GM18868 (cell line): Measurements from ENCODE around the gene TIAL1.
"Not testable (repeated sequence)": the region's sequence is repeated elsewhere in the genome, so short reads cannot be mapped to it uniquely, and the experiment has no call there.

Experiments used
- ATAC-seq: cut with Tn5 transposase; IDR thresholded peaks from one replicate; pipeline ENCODE4 v1.9.1; 2021; ENCODE audit warnings: mild to moderate bottlenecking, moderate library complexity; ENCODE audit not compliant: unreplicated experiment

TIAL1 gene, protein sequence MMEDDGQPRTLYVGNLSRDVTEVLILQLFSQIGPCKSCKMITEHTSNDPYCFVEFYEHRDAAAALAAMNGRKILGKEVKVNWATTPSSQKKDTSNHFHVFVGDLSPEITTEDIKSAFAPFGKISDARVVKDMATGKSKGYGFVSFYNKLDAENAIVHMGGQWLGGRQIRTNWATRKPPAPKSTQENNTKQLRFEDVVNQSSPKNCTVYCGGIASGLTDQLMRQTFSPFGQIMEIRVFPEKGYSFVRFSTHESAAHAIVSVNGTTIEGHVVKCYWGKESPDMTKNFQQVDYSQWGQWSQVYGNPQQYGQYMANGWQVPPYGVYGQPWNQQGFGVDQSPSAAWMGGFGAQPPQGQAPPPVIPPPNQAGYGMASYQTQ

DNA sequence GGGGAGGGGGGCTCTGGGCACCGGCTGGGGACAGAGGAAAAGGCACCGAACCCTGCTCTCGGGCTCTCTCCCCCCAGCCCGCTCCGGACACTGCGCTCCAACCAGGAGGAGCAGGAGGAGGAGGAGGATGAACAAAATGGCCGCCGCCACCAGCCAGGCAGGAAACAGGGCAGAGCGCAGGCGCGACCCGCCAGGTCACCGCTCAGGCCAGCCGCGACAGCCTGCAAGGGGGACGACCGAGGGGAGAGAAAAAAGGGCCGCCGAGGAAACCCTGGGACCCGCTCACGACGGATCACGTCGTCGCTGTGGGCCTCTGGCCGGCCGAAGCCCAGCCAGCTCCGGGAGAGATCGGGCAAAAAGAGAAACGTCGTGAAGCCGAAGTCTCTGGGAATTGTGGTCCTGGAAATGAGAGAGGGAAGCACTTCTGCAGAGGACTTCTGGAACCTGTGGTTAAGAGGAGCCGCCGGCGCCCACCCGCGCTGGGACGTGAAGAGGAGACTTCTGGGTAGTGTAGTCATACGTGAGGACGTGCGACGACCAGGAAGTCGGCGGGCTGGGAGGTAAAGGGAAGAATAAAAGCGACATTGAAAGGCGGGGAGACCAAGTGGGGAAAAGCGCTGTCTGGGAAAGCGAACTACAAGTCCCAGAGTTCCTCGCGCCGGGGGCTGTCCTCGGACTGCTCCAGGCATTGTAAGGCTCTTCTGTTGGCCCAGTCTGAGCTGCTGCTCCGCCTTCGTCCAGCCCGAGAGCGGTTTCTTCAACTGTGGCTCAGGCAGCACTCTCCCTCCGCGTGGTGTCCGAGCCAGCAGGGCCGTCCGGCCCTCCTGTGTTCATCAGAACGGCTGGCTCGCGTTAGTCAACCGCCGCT, at the start of gene TIAL1:
TSS of gene TIAL1 (minus strand) at position 428 of the 868 bp plus-strand sequence. CDS start 499 bp downstream, outside the sequence.
- ATAC-seq, result peak; percentile 80

DNA sequence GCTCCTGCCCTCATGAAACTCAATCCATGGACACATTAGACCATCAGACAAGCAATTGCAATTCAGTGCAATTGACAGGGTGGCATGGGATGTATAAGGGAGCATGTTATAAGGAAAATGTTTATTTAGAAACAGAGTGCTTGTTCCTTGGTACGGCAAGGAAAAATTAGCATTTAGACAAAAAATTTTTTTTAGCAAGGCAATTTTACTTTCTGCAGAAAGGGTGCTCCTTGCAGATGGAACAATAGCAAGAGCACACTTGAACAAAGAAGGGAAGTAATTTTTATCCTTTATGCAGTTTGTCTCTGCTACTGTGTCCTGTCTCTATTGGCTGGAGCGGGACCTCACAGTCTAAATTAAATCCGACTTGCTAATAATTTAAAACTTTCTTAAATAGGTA, 48.2 kb upstream of the TIAL1 start:
- no peak for ATAC-seq

DNA sequence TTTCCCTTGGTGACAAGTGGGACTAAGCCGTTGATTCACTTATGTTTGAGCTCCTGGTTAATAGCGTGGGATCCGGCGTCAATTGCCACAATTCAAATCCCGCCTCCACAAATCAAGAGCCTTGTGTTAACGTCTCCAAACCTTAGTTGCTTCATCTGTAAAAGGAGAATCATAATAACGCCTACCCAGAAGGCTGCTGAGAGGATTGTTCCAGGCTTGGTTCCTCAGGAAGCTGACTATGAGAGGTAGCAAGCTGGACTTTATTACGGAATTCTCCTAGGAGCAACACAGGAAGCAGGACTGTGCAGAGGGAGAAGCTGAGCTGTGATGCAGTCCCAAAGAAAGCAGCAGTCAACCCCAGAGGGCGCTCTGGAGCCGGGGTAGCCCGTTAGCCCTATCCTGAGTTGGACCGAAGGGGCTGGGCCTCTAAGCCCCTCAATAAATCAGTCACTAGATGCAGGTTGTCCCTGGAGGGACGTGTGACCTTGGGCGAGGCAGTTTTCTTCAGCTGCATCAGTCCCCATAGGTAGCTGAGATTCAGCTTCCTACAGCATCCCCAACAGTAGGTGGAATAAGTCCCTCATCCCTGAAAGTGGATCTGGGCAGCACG, 47.5 kb upstream of the TIAL1 start:
- ATAC-seq, result no peak

DNA sequence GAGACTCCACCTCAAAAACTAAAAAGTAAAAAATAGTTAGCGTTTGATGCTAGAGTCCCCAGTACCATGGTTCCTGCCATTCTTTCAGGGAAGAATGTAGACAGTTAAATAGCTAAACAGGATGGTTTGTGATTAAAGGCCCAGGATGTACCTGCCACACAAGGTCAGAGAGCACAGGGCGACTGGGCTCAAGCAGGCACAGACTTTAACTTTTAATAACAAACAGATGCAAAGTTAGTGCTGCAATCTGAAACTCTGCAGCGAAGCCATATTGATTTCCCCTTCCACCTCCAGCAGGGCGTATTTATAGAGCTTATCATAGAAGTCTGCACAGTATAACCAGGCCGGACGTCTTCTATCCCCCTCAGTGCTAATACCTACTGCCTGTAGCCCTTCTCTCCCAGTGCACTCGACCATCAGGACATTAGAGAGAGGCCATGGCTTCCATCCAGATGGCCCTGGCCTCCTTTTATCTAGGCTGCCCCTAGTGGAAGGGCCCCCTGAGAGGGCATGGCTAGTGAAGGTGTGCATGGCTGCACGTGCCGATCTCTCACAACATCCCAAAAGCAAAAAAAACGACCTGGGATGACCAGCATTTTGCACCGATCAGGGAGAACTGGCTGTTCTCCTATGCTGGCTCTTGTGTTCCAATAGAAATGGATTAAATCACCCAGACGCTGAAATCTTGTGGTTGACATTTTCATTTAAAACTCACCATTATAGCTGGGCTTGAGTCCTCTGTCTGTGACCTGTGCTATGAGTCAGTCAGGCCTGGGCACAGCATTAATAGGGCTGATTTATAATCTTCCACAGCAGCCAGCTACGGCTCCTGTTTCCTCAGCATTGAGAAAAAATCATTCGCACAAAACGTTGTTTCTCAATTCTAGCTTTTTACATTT, 46.8 kb upstream of the TIAL1 start:
- no peak for ATAC-seq

DNA sequence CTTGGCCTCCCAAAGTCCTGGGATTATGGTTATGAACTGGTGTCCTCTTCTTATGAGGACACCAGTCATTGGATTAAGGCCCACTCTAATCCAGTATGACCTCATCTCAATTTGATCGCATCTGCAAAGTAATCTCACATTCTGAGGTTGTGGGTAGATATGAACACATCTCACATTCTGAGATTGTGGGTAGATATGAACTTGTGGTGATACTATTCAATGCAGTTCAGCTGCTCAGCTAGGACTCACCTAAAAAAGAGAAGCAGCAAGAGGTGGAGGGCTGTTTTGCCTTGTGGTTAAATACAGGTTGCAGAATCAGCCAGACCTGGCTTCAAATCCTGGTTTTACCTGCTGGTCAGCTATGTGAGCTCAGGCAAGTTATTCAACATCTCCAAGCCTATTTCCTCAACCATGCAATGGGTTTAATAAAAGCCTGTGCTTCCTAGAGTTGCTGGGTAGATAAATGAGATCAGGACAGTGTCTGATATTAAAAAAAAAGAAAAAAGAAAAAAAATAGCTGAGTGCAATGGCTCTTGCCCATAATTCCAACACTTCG, 45.9 kb upstream of the TIAL1 start:
- no peak for ATAC-seq

DNA sequence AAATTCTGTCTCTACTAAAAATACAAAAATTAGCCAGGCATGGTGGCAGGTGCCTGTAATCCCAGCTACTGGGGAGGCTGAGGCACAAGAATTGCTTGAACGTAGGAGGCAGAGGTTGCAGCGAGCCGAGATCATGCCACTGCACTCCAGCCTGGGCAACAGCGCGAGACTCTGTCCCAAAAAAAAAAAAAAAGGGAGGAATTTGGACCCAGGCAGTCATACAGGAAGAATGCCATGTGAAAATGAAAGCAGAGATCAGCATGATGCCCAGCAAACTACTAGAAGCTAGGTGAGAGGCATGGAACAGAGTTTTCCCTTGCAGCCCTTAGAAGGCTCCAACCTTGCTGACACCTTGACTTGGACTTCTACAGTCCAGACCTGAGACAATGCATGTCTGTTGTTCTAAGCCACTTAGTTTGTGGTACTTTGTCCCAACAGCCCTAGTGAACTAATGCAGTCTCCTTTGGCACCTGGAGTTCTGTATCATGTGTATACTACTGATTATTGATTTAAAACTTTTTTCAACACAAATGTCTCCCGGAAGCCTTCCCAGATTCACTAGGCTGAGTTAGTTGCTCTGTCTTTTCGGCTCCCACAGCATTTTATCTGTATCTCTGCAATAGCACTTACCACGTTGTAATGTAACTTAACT, 44.2 kb upstream of the TIAL1 start:
- ATAC-seq, result no peak

DNA sequence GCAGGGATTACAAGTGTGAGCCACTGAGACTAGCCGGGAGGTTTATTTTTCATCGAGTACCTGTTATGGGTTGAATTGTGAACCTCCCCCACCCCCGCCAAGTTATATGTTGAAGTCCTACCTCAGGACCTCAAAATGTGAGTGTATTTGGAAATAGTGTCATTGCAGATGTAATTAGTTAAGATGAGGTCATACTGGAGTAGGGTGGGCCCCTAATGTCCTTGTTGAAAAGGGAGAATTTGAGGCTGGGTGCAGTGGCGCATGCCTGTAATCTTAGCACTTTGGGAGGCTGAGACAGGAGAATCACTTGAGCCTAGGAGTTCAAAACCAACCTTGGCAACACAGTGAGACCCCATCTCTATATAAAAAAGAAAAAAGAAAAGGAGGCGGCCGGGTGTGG, 43.6 kb upstream of the TIAL1 start:
- no peak for ATAC-seq

DNA sequence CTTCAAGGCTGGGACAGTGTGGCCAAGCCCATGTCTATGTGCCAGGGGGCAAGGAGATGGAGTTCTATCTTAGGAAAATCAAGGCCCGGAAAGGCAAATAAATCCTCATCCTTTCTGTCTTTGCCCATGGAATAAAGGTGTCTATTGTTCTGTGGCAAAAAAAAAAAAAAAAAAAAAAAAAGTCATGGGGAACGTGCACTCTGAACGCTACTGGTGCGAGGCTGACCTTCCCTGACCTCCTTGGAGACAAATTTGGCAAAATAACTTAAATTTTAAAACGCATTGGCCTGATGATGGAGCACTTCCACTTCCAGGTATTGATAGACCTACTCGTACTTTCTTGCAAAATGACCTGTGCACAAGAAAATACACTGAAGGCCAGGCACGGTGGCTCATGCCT, 42.2 kb upstream of the TIAL1 start:
- no peak for ATAC-seq

DNA sequence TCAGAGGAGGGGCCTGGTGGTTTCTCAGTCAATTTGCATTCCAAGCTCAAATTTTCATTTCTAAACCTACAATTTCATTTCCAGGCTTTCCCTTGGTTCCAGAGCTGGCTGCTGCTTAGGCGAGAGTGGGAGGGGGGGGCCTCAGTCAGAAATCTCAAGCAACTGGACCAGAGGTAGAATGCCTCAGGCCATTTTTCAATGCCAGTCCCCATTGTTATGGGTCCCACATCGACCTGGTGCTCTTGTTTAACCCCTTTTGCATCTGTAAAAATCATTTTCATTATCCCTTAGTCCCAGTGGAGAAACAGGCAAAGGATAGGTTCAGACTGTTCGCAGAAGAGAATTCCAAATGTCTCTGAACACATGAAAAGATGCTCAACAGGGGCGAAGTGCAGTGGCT, 40.9 kb upstream of the TIAL1 start:
- no peak for ATAC-seq

DNA sequence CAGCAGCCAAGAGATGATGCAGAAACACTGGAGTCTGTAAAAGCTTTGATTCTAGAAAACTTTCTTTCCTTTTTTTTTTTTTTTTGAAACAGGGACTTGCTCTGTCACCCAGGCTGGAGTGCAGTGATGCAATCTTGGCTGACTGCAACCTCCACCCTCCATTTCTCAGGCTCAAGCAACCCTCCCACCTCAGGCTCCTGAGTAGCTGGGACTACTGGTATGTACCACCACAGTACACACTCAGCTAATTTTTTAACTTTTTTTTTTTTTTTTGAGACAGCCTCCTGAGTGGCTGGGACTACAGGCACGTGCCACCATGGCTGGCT, 37.4 kb upstream of the TIAL1 start:
- no peak for ATAC-seq

DNA sequence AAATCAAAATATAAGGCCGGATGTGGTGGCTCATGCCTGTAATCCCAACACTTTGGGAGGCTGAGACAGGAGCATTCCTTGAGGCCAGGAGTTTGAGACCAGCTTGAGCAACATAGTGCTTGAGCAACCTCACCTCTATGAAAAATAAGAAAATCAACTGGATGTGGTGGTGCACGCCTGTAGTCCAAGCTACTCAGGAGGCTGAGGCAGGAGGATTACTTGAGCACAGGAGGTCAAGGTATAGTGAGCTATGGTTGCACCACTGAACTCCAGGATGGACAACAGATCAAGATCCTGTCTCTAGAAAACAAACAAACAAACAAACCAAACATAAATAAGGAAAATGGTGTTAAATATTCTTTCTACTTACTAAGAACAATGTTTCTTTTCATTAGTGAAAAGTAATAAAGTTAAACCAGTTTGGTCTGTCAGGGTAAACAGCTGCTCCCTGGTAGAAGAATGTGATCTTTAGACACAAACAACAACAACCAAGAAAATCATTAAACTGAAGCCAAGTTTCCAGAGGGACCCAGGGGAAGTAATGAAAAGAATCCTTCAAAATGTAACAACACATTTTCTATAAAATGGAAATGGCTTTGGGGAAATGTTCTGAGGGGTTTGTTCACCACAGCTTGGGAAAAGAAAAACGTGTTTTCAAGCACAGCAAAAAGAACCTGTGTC, 36.9 kb upstream of the TIAL1 start:
- ATAC-seq, result no peak

DNA sequence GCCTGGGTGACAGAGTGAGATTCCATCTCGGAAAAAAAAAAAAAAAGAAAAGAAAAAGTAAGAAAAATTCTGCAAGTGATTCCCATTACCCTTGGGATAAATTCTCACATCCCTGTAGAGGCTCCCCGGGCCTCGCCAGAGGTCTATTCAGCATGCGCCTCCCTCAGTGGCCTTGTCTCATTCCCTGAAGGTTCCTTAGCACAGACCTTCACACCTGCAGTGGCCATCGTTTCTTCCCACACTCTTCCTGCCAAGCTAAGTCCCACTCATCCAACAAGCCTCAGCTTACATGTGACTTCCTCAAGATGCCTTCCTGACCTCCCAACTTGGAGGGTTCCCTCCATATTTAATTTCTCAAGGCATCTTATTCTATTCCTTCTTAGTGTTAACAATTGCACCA, 33.5 kb upstream of the TIAL1 start:
- no peak for ATAC-seq

DNA sequence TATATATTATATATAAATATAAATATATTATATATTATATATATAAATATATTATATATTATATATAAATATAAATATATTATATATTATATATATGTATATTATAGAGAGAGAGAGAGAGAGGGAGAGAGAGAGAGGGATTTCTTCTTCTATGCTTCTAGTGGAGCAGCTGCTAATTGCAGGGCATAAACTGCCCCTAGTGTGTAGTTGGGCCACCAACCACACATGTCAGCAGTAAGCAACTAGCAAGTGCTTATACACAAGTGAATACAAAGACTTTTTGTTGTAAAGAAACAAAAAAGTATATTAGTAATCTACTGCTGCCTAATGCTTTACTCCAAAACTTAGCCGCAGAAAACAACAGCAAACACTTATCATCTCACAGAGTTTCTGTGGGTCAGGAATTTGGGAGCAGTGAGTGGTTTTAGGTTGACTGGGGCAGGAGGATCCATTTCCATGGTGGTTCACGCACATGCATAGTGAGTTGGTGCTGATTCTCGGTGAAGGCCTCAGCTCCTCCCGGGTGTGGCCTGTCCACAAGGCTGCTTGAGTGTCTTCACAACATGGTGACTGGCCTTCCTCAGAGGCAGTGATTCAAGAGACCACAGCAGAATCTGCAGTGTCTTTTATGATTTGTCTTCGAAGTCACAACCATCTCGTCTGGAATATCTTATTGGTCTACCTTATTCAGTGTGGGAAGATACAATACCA, 29.0 kb upstream of the TIAL1 start:
- ATAC-seq, result no peak

DNA sequence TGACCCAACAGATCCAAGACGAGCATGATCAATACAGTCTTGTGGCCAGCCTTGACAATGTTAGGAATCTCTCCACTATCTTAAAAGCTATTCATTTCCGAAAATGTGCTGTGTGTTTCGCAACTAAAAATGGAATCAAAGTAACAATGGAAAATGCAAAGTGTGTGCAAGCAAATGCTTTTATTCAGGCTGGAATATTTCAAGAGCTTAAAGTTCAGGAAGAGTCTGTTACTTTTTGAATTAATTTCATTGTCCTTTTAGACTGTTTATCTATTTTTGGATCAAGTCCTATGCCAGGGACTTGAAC, 24.3 kb upstream of the TIAL1 start:
- ATAC-seq, result no peak

DNA sequence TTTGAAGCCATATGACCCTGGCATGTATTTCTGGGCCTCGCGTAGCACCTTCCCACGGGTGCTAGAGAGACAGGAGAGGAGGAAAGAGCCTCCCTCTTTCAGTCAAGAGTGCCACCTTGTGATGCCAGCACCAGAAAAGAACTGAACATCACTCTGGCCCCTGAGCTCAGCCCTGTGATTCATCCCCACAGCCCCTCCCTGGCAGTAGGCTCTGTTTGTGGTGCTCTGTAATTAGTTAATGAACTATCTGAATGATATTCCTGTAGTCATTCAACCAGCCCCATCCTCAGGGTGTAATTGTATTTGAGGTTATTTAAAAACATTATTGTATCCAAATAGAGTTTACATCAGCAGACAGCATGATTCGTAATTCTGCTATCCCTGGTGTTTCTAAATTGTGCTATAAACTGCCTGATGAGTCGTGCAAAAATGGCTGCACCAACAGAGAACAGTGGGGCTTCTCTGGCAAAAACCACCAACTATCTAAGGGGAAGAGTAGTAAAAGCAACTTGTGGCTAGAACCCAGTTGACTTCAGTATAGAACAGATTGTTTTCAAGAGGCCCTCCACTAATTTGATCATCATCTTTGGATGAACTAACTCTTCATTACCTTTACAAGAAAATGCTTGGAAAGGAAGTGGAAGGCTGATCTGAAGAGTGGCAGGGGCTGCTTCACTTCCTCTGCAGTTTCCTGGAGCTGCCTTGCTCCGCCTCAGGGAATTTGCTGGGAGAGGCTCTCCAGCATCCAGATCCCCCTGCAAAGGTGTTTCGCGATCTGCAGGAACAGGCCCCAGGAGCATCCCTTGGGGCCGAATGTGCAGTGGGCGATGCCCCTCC, 23.7 kb upstream of the TIAL1 start:
- no peak for ATAC-seq

DNA sequence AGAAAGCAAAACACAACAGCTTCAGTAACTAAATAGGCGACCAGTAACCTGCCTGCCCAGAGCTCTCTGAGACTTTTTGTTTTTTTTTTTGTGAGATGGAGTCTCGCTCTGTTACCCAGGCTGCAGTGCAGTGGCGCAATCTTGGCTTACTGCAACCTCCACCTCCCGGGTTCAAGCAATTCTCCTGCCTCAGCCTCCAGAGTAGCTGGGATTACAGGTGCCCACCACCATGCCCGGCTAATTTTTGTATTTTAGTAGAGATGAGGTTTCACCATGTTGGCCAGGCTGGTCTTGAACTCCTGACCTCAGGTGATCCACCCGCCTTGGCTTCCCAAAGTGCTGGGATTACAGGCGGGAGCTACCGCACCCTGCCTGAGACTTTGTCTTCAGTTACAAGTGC, 23.0 kb upstream of the TIAL1 start:
- not testable (repeated sequence) for ATAC-seq

DNA sequence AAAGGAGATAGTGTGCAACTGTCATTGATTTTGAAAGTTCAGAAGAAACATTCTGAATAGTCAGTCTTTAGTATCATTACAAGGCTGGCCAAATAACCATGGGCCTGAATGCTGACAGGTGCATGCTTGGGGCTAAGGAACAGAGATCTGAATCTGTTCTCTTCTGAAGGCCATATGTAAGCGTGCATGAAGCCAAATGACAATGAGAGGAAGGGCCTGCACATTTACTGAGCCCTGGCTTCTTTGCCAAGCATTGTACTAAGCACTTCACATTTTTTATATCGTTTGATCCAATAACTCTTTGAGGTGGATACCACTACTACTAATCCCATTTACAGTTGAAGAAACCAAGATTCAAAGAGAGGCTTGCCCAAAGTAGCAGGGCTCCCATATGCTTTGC, 22.5 kb upstream of the TIAL1 start:
- ATAC-seq, result no peak

DNA sequence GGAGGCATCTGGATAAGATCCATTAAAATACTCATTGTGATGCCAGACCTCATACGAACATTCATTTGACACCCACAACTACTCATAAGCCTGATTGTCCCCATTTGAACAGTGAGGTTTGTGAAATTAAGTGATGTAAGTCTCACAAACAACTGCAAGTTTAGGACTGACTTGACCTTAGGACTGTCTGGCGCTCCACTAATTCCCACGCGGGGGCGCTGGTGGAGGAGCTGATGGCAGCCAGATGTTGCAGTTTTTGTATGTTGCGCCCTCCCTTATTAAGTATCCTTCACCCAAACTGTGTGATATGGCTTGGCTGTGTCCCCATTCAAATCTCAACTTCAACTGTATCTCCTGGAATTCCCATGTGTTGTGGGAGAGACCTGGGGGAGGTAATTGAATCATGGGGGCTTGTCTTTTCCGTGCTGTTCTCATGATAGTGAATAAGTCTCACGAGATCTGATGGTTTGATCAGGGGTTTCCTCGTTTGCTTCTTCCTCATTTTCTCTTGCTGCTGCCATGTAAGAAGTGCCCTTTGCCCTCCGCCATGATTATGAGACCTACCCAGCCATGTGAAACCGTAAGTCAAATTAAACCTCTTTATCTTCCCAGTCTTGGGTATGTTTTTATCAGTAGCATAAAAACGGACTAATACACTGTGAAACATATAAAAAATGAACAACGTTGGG, 20.3 kb upstream of the TIAL1 start:
- ATAC-seq, result no peak
